T-helper 2 cell (primary cell): Measurements from ENCODE around the gene GYS1.

Experiments
- DNase-seq, 5 experiments: peaks; one replicate each; pipeline versions ENCODE4 v3.0.0 to v3.0.0-alpha.2; 2012 to 2022

The GYS1 gene

GRCh38 chr19:49017666-49018351 lies 24.7 kb upstream of the GYS1 start:
- peak; percentile 48 to 73 (median 59) for DNase-seq

- no peak for DNase-seq
Measured at GRCh38 chr19:49017041-49017665, 24.0 kb upstream of the GYS1 start, which contains the start of gene LHB. LHB (minus strand) TSS chr19:49017091; CDS start chr19:49017081, 10 bp downstream.

- DNase-seq = no peak
Measured at GRCh38 chr19:49016067-49016839, 23.1 kb upstream of the GYS1 start.

- no peak for DNase-seq
Measured at GRCh38 chr19:49014870-49015255, 21.8 kb upstream of the GYS1 start.

GRCh38 chr19:49014123-49014869 lies 21.2 kb upstream of the GYS1 start:
- no peak for DNase-seq

- no peak for DNase-seq
Measured at GRCh38 chr19:49011194-49011593, 18.1 kb upstream of the GYS1 start.

- no peak for DNase-seq
Measured at GRCh38 chr19:49010453-49010852, 17.3 kb upstream of the GYS1 start.

- no peak for DNase-seq
Measured at GRCh38 chr19:49009828-49010227, 16.7 kb upstream of the GYS1 start.

- DNase-seq = no peak
Measured at GRCh38 chr19:49006905-49007304, 13.8 kb upstream of the GYS1 start.

- DNase-seq = no peak
Measured at GRCh38 chr19:49004964-49005614, 12.0 kb upstream of the GYS1 start.

- no peak for DNase-seq
Measured at GRCh38 chr19:49004133-49004532, 11.0 kb upstream of the GYS1 start.

- DNase-seq = peak; percentile 30 to 82 (median 55)
Measured at GRCh38 chr19:48999481-49000325, 6.6 kb upstream of the GYS1 start.

GRCh38 chr19:48997972-48998371 lies 4.9 kb upstream of the GYS1 start:
- peak in 2 of 5 experiments; percentile 35 to 56 for DNase-seq

- no peak for DNase-seq
Measured at GRCh38 chr19:48994035-48994386, 902 bp upstream of the GYS1 start.

GRCh38 chr19:48992581-48993174 lies 431 bp downstream of the GYS1 start:
- DNase-seq = peak in 1 of 5 experiments; percentile 36

- no peak for DNase-seq
Measured at GRCh38 chr19:48991873-48992580, 1.1 kb downstream of the GYS1 start.

GRCh38 chr19:48991011-48991609 lies 2.0 kb downstream of the GYS1 start:
- DNase-seq = no peak

- no peak for DNase-seq
Measured at GRCh38 chr19:48990400-48990799, 2.7 kb downstream of the GYS1 start.

- no peak for DNase-seq
Measured at GRCh38 chr19:48989701-48990291, 3.3 kb downstream of the GYS1 start.

- DNase-seq = no peak
Measured at GRCh38 chr19:48988860-48989259, 4.2 kb downstream of the GYS1 start.
